Neural progenitor cell (in vitro differentiated cells): ENCODE measurements around the gene ARAP2.

Experiments
- EZH2 ChIP-seq: fragments of 200-600 bp; sonication (generic); IDR thresholded peaks from 2 replicates; pipeline ENCODE4 v1.6.1; 2017; ENCODE audit warnings: antibody characterized with exemption, mild to moderate bottlenecking, moderate library complexity
- TF ChIP-seq, protein P1 (sequence below): fragments of 200-600 bp; sonication (generic); IDR thresholded peaks from 2 replicates; pipeline ENCODE4 v1.5.1; 2017; ENCODE audit warnings: antibody characterized with exemption, mild to moderate bottlenecking

DNA sequence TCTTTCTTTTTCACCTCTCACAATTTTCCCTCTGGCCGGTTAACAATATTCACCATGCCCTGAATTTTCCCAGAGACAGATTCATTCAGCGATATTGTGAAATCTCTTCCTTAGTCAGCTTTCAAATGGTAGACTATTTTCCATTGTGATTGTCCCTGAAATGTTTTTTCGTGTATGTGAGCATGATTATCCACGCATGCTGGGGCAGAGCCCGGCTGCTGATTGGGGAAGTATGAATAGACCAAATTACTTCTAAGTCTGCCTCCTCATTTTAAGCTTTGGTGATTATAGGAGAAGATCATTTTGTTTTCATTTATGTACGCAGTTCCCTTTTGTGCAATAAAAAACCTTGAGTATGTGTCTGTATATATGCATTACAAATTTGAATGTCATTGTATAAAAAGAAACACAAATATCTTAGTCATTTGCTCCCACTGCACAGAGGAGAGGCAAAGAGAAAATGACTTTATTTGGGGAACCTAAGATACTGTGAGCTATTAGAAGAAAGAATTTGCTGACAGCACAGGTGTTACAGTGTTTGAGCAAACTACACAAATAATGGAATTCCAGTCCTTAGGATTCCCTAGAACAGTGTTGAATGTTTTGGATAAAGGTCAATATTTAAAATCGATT, 48.4 kb upstream of the ARAP2 start:
- no peak for TF ChIP-seq EZH2
- TF ChIP-seq, protein P1, sequence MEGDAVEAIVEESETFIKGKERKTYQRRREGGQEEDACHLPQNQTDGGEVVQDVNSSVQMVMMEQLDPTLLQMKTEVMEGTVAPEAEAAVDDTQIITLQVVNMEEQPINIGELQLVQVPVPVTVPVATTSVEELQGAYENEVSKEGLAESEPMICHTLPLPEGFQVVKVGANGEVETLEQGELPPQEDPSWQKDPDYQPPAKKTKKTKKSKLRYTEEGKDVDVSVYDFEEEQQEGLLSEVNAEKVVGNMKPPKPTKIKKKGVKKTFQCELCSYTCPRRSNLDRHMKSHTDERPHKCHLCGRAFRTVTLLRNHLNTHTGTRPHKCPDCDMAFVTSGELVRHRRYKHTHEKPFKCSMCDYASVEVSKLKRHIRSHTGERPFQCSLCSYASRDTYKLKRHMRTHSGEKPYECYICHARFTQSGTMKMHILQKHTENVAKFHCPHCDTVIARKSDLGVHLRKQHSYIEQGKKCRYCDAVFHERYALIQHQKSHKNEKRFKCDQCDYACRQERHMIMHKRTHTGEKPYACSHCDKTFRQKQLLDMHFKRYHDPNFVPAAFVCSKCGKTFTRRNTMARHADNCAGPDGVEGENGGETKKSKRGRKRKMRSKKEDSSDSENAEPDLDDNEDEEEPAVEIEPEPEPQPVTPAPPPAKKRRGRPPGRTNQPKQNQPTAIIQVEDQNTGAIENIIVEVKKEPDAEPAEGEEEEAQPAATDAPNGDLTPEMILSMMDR, result no peak
